ENCODE measurements around the gene L3HYPDH.

Gene L3HYPDH

GRCh38 chr14:59425322-59425935, 58.8 kb downstream of the L3HYPDH start:
- no peak for DNase-seq (ENCODE audit: low spot score)

- no peak for DNase-seq (ENCODE audit: low spot score)
These were observed 59.7 kb downstream of the L3HYPDH start for GRCh38 chr14:59424341-59425071.
